Mucosa of descending colon (tissue), 3 donors: Measurements from ENCODE around the gene ADGRD1. TPM values are rescaled to one million over a fixed set of nuclear protein-coding genes. Genes with fewer than 3 reads are reported as not detected.
"Not testable (repeated sequence)": the region's sequence is repeated elsewhere in the genome, so short reads cannot be mapped to it uniquely, and the experiment has no call there.

Source experiments
- ATAC-seq: fragments of 200-7000 bp; cut with Tn5 transposase; one replicate; pipeline ENCODE4 v1.9.1; 2020; ENCODE audit warnings: mild to moderate bottlenecking, moderate library complexity
- DNase-seq, 3 donors: peaks; one replicate each; pipeline ENCODE4 v3.0.0-alpha.2; 2020
- H3K36me3 ChIP-seq: fragments of 200-600 bp; one replicate; pipeline ENCODE4 v1.8.0; 2021; ENCODE audit warnings: low read depth, mild to moderate bottlenecking
- H3K4me1 ChIP-seq: fragments of 200-600 bp; one replicate; pipeline ENCODE4 v1.8.0; 2021; ENCODE audit warnings: low read depth, mild to moderate bottlenecking
- H3K4me3 ChIP-seq: fragments of 200-600 bp; one replicate; pipeline ENCODE4 v1.8.0; 2021; ENCODE audit warnings: mild to moderate bottlenecking
- H3K9me3 ChIP-seq: fragments of 200-600 bp; one replicate; pipeline ENCODE4 v1.8.0; 2021; ENCODE audit warnings: mild to moderate bottlenecking
- CTCF ChIP-seq: fragments of 200-600 bp; IDR thresholded peaks from one replicate; pipeline ENCODE4 v1.8.0; 2022; ENCODE audit warnings: antibody characterized with exemption, mild to moderate bottlenecking
- intact Hi-C, 2 donors: fragments of 100-400 bp; cut with DNase I in 1 of 2; cut with micrococcal nuclease in 1 of 2; formaldehyde crosslinking; loops; one replicate each; pipeline versions ENCODE4 v1.11.0 to v1.11.1; 2022; cut with DNase I, micrococcal nuclease
- long read RNA-seq, 2 donors: library from polyadenylated mRNA; unstranded; transcript quantifications; one replicate each; pipeline ENCODE4 v2.0.0, GENCODE V29; 2019 to 2021
- total RNA-seq, 3 donors: library from RNA; stranded (reverse); fragmentation: NEBNext Ultra II Directional in 2 of 3; extraction: Animal tissue kit (Norgen Biotek cat#: 25700) in 2 of 3; gene quantifications; one replicate each; pipeline versions ENCODE4 v1.2.1 to v1.2.4, GENCODE V29; 2021 to 2023
- donor health status: DM: no; HTN: no; CAD: no; lungs with moderate emphysema.
- donor health status: DM: no; HTN: no; CAD: no.
- donor health status: DM: no; HTN: yes; CAD: no.

Gene ADGRD1
- total RNA-seq, result 10 to 100 TPM in 2 of 3 donors, 1 to 10 TPM in 1; 2.6 to 18.4 (median 12.9) TPM
- long read RNA-seq, donor 1, partial matches to known transcripts, result 5 of 9 reads
- long read RNA-seq, donor 1, other reads (novel, unspliced or antisense), result 4 of 9 reads
- long read RNA-seq, donor 2, partial matches to known transcripts, result 0 of 4 reads
- long read RNA-seq, donor 2, other reads (novel, unspliced or antisense), result 4 of 4 reads

GRCh38 chr12:130953771-130954543 is at the start of gene ADGRD1:
TSS of gene ADGRD1 (plus strand) at chr12:130953907. CDS start at chr12:130954466, 559 bp downstream.
- DNase-seq, result peak in 1 of 3 donors; percentile 23
- Histone ChIP-seq H3K4me3 (no peak within 1 kb of the TSS), H3K4me1 (no peaks in the 10 kb centered on the region), H3K9me3 (no peaks in the 10 kb centered on the region), H3K36me3 (no peaks in the 10 kb centered on the region)
- no peak for TF ChIP-seq CTCF
- peak; percentile 68 for ATAC-seq
- intact Hi-C loops, result no loop called here

DNA sequence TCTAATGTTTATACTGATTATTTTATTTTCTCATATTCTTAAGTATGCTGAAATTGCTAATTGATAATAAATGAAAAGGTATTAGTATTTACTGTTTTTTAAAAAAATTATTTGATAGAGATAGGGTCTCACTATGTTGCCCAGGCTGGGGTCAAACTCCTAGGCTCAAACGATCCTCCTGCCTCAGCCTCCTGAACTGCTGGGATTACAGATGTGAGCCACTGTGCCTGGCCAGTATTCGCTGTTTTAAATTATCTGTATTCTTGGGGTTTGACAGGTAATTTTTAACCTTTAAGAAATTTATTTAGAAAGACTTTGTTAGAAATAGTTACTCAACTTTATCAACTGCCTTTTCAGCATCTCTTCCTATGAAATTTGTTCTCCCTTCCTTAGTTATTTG is 49.6 kb upstream of the ADGRD1 start:
- no peak for DNase-seq
- no peak for TF ChIP-seq CTCF
- intact Hi-C loops, result no loop called here
- no peak overlapping the region for H3K4me3 ChIP-seq
- H3K4me1 ChIP-seq, result no peaks in the 10 kb centered on the region
- no peaks in the 10 kb centered on the region for H3K36me3 ChIP-seq
- ATAC-seq, result no peak
- no peaks in the 10 kb centered on the region for H3K9me3 ChIP-seq

DNA sequence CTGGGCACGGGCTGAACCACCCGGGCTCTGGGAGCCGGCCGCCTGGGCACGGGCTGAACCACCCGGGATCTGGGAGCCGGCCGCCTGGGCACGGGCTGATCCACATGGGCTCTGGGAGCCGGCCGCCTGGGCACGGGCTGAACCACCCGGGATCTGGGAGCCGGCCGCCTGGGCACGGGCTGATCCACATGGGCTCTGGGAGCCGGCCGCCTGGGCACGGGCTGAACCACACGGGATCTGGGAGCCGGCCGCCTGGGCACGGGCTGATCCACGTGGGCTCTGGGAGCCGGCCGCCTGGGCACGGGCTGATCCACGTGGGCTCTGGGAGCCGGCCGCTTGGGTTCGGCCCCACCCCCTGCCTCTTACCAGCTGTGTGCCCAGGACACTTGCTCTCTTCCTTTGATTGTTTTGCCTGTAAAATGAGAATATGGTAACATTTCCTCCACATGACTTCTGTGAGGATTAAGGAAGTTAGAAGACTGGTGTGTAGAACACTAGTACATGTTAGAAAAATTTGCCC is 48.7 kb upstream of the ADGRD1 start:
- intact Hi-C loops, result not testable (repeated sequence)

GRCh38 chr12:130909111-130909510 is 44.6 kb upstream of the ADGRD1 start:
- H3K36me3 ChIP-seq, result no peaks in the 10 kb centered on the region
- no peak for DNase-seq
- intact Hi-C loops, result no loop called here
- peaks cover 10% of the 10 kb centered on the region for H3K9me3 ChIP-seq
- no peak overlapping the region for H3K4me3 ChIP-seq
- TF ChIP-seq CTCF, result no peak
- ATAC-seq, result no peak
- no peaks in the 10 kb centered on the region for H3K4me1 ChIP-seq

More for the DNA sequence above, 48.7 kb upstream of the ADGRD1 start:
- not testable (repeated sequence) for ATAC-seq, H3K9me3 ChIP-seq, DNase-seq, H3K36me3 ChIP-seq, H3K4me3 ChIP-seq, H3K4me1 ChIP-seq

DNA sequence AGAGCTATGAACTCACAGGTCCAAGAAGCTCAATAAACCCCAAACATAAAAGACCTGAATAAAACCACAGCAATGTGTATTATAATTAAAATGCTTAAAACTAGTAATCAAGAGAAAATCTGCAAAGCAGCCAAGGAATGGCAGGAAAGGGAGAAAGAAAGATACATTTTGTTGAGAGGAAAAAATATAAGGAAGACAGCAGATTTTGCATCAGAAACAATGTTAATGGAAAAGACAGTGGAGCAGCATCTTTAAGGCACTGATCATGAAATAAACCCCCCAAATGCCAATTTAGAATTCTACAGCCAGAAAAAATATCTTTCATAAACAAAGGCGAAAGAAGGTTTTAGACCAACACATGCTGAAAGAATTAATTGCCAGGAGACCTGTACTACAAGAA is 42.5 kb upstream of the ADGRD1 start:
- no peak for TF ChIP-seq CTCF
- no peak for ATAC-seq
- H3K4me3 ChIP-seq, result no peak overlapping the region
- peaks cover 10% of the 10 kb centered on the region for H3K9me3 ChIP-seq
- no peaks in the 10 kb centered on the region for H3K4me1 ChIP-seq
- intact Hi-C loops, result no loop called here
- DNase-seq, result no peak
- no peaks in the 10 kb centered on the region for H3K36me3 ChIP-seq

DNA sequence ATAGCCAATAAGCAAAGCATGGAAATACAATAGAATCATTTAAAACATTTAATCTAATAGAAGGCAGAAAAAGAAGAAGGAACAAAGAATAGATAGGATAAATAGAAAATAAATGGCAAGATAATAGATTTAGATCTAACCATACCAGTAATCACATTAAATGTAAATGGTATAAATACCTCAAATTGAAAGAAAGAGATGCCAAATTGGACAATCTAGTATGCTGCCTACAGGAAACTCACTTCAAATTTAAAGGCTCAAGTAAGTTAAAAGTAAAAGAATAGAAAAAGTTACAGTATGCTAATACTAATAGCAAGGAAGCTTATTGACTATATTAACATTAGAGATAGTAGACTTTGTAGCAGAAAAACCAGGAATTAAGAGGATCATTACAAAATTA is 41.8 kb upstream of the ADGRD1 start:
- TF ChIP-seq CTCF, result no peak
- H3K36me3 ChIP-seq, result no peaks in the 10 kb centered on the region
- DNase-seq (no peak), ATAC-seq (no peak)
- no peaks in the 10 kb centered on the region for H3K4me1 ChIP-seq
- H3K4me3 ChIP-seq, result no peak overlapping the region
- intact Hi-C loops, result no loop called here
- peaks cover 10% of the 10 kb centered on the region for H3K9me3 ChIP-seq
